ENCODE results near the gene SYK. TPM values are rescaled to one million over a fixed set of nuclear protein-coding genes. Genes with fewer than 3 reads are reported as not detected.

Gene SYK
- total and polyA plus RNA-seq, 5 donors: 0.97 to 9.5 (median 6.8) TPM

- Histone ChIP-seq H3K4me1 (ENCODE audit: control insufficient read depth, insufficient read depth, low read length) (no peaks in the 10 kb centered on the region), H3K4me3 (ENCODE audit: low read length) (no peak overlapping the region), H3K27me3 (ENCODE audit: control insufficient read depth, insufficient read depth) (no peaks in the 10 kb centered on the region), H3K9me3 (ENCODE audit: control insufficient read depth, low read length) (no peaks in the 10 kb centered on the region), H3K27ac (ENCODE audit: low read length) (no peak overlapping the region)
- ATAC-seq (no peak), DNase-seq (no peak)
- WGBS: 77% methylated on average over 5 of the region's 5 CpGs
- intact Hi-C loops (cut with DNase I): no loop called here
Measured at GRCh38 chr9:90840696-90841095, 39.1 kb downstream of the SYK start.

DNA sequence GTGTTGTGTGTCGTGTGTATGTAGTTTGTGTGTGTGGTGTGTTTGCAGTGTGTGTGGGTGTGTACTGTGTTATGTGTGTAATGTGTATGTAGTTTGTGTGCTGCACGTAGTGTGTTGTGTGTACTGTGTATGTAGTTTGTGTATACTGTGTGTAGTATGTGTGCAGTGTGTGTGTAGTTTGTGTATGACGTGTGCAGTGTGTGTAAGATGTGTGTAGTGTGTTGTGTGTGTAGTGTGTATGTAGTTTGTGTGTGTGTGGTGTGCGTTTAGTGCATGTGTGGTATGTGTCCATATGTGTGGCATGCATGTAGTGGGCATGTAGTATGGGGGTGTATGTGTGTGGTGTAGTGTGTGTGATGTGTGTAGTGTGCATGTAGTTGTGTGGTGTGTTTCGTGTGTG, 39.6 kb downstream of the SYK start:
- Histone ChIP-seq H3K4me1 (ENCODE audit: control insufficient read depth, insufficient read depth, low read length) (no peaks in the 10 kb centered on the region), H3K27me3 (ENCODE audit: control insufficient read depth, insufficient read depth) (no peaks in the 10 kb centered on the region), H3K27ac (ENCODE audit: low read length) (no peak overlapping the region), H3K4me3 (ENCODE audit: low read length) (no peak overlapping the region), H3K9me3 (ENCODE audit: control insufficient read depth, low read length) (no peaks in the 10 kb centered on the region)
- 94% methylated on average over 5 of the region's 5 CpGs for WGBS
- intact Hi-C loops (cut with DNase I): no loop called here
- DNase-seq (no peak), ATAC-seq (no peak)

DNA sequence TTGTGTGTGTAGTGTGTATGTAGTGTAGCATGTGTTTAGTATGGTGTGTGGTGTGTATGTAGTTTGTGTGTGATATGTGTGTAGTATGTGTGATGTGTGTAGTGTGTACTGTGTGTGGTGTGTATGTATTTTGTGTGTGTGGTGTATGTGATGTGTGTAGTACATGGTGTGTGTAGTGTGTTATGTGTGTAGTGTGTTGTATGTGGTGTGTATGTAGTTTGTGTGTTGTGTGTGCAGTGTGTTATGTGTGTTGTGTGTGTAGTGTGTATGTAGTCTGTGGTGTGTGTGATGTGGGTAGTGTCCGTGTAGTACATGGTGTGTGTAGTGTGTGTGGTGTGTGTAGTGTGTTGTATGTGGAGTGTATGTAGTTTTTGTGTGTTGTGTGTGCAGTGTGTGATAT, 40.0 kb downstream of the SYK start:
- intact Hi-C loops (cut with DNase I): no loop called here
- 97% methylated on average over 1 of the region's 1 CpG for WGBS

GRCh38 chr9:90842176-90842777, 40.7 kb downstream of the SYK start:
- DNase-seq: no peak
- intact Hi-C loops (cut with DNase I): no loop called here
- WGBS: 89% methylated on average over 7 of the region's 7 CpGs

More for the DNA sequence above, 40.0 kb downstream of the SYK start:
- Histone ChIP-seq H3K9me3 (ENCODE audit: control insufficient read depth, low read length) (no peaks in the 10 kb centered on the region), H3K4me1 (ENCODE audit: control insufficient read depth, insufficient read depth, low read length) (no peaks in the 10 kb centered on the region), H3K4me3 (ENCODE audit: low read length) (no peak overlapping the region), H3K27ac (ENCODE audit: low read length) (no peak overlapping the region), H3K27me3 (ENCODE audit: control insufficient read depth, insufficient read depth) (no peaks in the 10 kb centered on the region)
- ATAC-seq (no peak), DNase-seq (no peak)

DNA sequence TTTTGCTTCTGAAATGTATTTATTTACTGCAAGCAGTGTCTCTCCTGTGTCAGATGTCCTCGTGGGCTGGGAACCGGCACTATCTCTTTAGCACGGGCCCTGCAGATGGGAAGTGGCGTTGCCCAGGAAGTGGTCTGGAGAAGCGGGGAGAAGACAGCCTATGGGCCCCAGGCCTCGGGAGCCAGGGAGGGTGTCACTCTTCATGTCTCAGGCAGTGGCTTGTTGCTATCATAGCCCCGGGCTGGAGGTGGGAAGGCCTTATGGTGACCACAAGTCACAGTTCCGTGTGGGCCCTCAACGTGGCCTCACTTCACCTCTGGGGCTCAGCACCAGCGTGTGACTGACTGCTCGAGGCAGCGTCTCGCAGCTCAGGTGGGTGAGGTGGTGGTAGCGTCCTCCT, 41.4 kb downstream of the SYK start:
- Histone ChIP-seq H3K4me1 (ENCODE audit: control insufficient read depth, insufficient read depth, low read length) (no peaks in the 10 kb centered on the region), H3K27me3 (ENCODE audit: control insufficient read depth, insufficient read depth) (no peaks in the 10 kb centered on the region), H3K9me3 (ENCODE audit: control insufficient read depth, low read length) (no peaks in the 10 kb centered on the region), H3K27ac (ENCODE audit: low read length) (no peak overlapping the region), H3K4me3 (ENCODE audit: low read length) (no peak overlapping the region)
- no peak for ATAC-seq
- peak in 1 of 3 donors; percentile 51 for DNase-seq
- intact Hi-C loops (cut with DNase I): no loop called here
- WGBS: 75% methylated on average over 14 of the region's 14 CpGs

More at GRCh38 chr9:90842176-90842777, 40.7 kb downstream of the SYK start:
- no peak overlapping the region for H3K27ac ChIP-seq (ENCODE audit: low read length)
- H3K4me3 ChIP-seq (ENCODE audit: low read length): no peak overlapping the region
- ATAC-seq: no peak
- no peaks in the 10 kb centered on the region for H3K9me3 ChIP-seq (ENCODE audit: control insufficient read depth, low read length)
- H3K4me1 ChIP-seq (ENCODE audit: control insufficient read depth, insufficient read depth, low read length): no peaks in the 10 kb centered on the region
- no peaks in the 10 kb centered on the region for H3K27me3 ChIP-seq (ENCODE audit: control insufficient read depth, insufficient read depth)

GRCh38 chr9:90843525-90843924, 41.9 kb downstream of the SYK start:
- DNase-seq: no peak
- H3K4me3 ChIP-seq (ENCODE audit: low read length): no peak overlapping the region
- H3K9me3 ChIP-seq (ENCODE audit: control insufficient read depth, low read length): no peaks in the 10 kb centered on the region
- intact Hi-C loops (cut with DNase I): no loop called here
- H3K27me3 ChIP-seq (ENCODE audit: control insufficient read depth, insufficient read depth): no peaks in the 10 kb centered on the region
- no peaks in the 10 kb centered on the region for H3K4me1 ChIP-seq (ENCODE audit: control insufficient read depth, insufficient read depth, low read length)
- ATAC-seq: no peak
- 78% methylated on average over 6 of the region's 6 CpGs for WGBS
- H3K27ac ChIP-seq (ENCODE audit: low read length): no peak overlapping the region

GRCh38 chr9:90844326-90844725, 42.7 kb downstream of the SYK start:
- H3K9me3 ChIP-seq (ENCODE audit: control insufficient read depth, low read length): no peaks in the 10 kb centered on the region
- H3K4me3 ChIP-seq (ENCODE audit: low read length): no peak overlapping the region
- no peak overlapping the region for H3K27ac ChIP-seq (ENCODE audit: low read length)
- intact Hi-C loops (cut with DNase I): no loop called here
- H3K4me1 ChIP-seq (ENCODE audit: control insufficient read depth, insufficient read depth, low read length): no peaks in the 10 kb centered on the region
- no peaks in the 10 kb centered on the region for H3K27me3 ChIP-seq (ENCODE audit: control insufficient read depth, insufficient read depth)
- no peak for ATAC-seq
- DNase-seq: no peak

GRCh38 chr9:90846770-90847419, 45.3 kb downstream of the SYK start:
- DNase-seq (no peak), ATAC-seq (no peak)
- no peaks in the 10 kb centered on the region for H3K9me3 ChIP-seq (ENCODE audit: control insufficient read depth, low read length)
- no peak overlapping the region for H3K27ac ChIP-seq (ENCODE audit: low read length)
- WGBS: 67% methylated on average over 6 of the region's 6 CpGs
- intact Hi-C loops (cut with DNase I): no loop called here
- no peaks in the 10 kb centered on the region for H3K4me1 ChIP-seq (ENCODE audit: control insufficient read depth, insufficient read depth, low read length)
- H3K4me3 ChIP-seq (ENCODE audit: low read length): no peak overlapping the region
- H3K27me3 ChIP-seq (ENCODE audit: control insufficient read depth, insufficient read depth): no peaks in the 10 kb centered on the region

DNA sequence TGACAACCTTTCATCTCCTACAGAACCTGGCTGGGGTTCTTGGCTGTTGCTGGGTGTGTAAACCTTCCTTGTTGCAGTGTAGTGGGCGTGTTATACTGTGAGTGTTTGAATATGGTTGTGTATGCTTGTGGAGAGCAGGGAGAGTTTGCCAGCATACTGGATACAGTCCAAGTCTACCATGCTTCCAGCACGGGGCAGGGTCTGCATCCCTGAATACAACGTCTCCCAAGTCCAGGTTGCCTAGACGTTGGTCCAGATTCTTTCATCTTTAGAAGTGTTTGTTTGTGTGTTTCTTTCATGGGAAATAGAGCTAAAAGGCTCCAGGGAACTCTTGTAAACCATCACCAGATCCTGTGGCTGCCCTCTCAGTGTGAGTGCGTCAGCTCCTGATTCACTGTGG, 46.4 kb downstream of the SYK start:
- Histone ChIP-seq H3K27me3 (ENCODE audit: control insufficient read depth, insufficient read depth) (no peaks in the 10 kb centered on the region), H3K27ac (ENCODE audit: low read length) (no peak overlapping the region), H3K9me3 (ENCODE audit: control insufficient read depth, low read length) (no peaks in the 10 kb centered on the region), H3K4me1 (ENCODE audit: control insufficient read depth, insufficient read depth, low read length) (no peaks in the 10 kb centered on the region), H3K4me3 (ENCODE audit: low read length) (no peak overlapping the region)
- ATAC-seq: no peak
- intact Hi-C loops (cut with DNase I): no loop called here
- DNase-seq: no peak
- WGBS: 79% methylated on average over 5 of the region's 5 CpGs

- ATAC-seq (no peak), DNase-seq (no peak)
- intact Hi-C loops (cut with DNase I): no loop called here
- no peaks in the 10 kb centered on the region for H3K4me1 ChIP-seq (ENCODE audit: control insufficient read depth, insufficient read depth, low read length)
- H3K4me3 ChIP-seq (ENCODE audit: low read length): no peak overlapping the region
- no peak overlapping the region for H3K27ac ChIP-seq (ENCODE audit: low read length)
- H3K27me3 ChIP-seq (ENCODE audit: control insufficient read depth, insufficient read depth): no peaks in the 10 kb centered on the region
- no peaks in the 10 kb centered on the region for H3K9me3 ChIP-seq (ENCODE audit: control insufficient read depth, low read length)
- WGBS: 88% methylated on average over 8 of the region's 8 CpGs
Measured at GRCh38 chr9:90848866-90849265, 47.2 kb downstream of the SYK start.

DNA sequence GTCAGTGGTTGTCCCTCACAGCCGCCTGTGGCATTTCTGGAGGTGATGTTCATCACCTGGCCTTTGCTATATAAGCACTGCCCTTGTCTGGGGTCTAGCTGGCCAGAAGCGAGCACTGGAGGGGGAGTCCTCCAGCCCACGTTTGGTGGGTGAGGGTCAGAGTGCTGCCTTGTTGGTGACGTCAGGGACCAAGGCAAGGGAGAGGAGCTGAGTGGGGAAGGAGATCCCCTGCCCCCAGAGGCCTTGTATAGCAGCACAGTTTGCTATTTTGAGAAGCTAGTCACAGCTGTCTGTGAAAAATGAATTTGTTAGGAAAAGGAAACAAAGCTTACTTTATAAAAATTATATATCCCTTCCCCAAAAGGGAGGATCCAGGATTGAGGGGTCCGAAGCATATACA, 49.8 kb downstream of the SYK start:
- no peaks in the 10 kb centered on the region for H3K4me1 ChIP-seq (ENCODE audit: control insufficient read depth, insufficient read depth, low read length)
- H3K9me3 ChIP-seq (ENCODE audit: control insufficient read depth, low read length): no peaks in the 10 kb centered on the region
- no peak overlapping the region for H3K27ac ChIP-seq (ENCODE audit: low read length)
- ATAC-seq (peak in 1 of 2 donors; percentile 33), DNase-seq (no peak)
- no peaks in the 10 kb centered on the region for H3K27me3 ChIP-seq (ENCODE audit: control insufficient read depth, insufficient read depth)
- H3K4me3 ChIP-seq (ENCODE audit: low read length): no peak overlapping the region
- 62% methylated on average over 5 of the region's 5 CpGs for WGBS
- intact Hi-C loops (cut with DNase I): no loop called here

DNA sequence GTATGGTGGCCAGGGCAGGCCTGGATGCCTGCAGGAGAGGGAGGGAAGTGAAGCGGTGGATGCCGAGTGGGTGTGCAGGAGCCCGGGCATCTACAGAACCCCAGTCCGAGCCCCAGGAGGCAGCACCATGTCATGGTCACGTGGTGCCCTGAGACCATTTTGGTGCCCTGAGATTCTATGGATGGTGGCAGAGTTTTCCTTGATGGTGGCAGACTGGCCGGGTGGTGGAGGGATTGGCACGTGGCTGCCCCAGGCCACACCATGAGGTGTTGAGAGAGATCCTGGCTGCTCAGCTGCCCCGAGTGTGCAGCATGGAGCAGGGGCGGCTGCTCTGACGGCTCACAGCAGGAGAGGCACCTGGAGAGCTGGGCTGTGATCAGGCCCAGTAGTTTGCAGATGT, 52.3 kb downstream of the SYK start:
- no peak for ATAC-seq
- no peaks in the 10 kb centered on the region for H3K9me3 ChIP-seq (ENCODE audit: control insufficient read depth, low read length)
- H3K27ac ChIP-seq (ENCODE audit: low read length): no peak overlapping the region
- intact Hi-C loops (cut with DNase I): no loop called here
- no peaks in the 10 kb centered on the region for H3K27me3 ChIP-seq (ENCODE audit: control insufficient read depth, insufficient read depth)
- WGBS: 88% methylated on average over 10 of the region's 10 CpGs
- H3K4me1 ChIP-seq (ENCODE audit: control insufficient read depth, insufficient read depth, low read length): no peaks in the 10 kb centered on the region
- no peak overlapping the region for H3K4me3 ChIP-seq (ENCODE audit: low read length)
- no peak for DNase-seq
